Measurements from ENCODE around the gene CFAP300. TPM values are rescaled to one million over a fixed set of nuclear protein-coding genes. Genes with fewer than 3 reads are reported as not detected.

Gene CFAP300
- 1 to 10 TPM in 1 of 2 donors, under 1 TPM in 1; 0.74 to 2.2 TPM for total RNA-seq
- long read RNA-seq, partial matches to known transcripts, result 0 of 2 reads
- long read RNA-seq, other reads (novel, unspliced or antisense), result 1 of 2 reads

- ATAC-seq, result peak; percentile 94 to 95
- peak; percentile 95 for DNase-seq
- intact Hi-C loops (cut with DNase I), result no loop called here
Measured at GRCh38 chr11:102047305-102047924, at the start of gene CFAP300. CFAP300 (plus strand) TSS chr11:102047437; CDS start chr11:102047471, 34 bp downstream.

DNA sequence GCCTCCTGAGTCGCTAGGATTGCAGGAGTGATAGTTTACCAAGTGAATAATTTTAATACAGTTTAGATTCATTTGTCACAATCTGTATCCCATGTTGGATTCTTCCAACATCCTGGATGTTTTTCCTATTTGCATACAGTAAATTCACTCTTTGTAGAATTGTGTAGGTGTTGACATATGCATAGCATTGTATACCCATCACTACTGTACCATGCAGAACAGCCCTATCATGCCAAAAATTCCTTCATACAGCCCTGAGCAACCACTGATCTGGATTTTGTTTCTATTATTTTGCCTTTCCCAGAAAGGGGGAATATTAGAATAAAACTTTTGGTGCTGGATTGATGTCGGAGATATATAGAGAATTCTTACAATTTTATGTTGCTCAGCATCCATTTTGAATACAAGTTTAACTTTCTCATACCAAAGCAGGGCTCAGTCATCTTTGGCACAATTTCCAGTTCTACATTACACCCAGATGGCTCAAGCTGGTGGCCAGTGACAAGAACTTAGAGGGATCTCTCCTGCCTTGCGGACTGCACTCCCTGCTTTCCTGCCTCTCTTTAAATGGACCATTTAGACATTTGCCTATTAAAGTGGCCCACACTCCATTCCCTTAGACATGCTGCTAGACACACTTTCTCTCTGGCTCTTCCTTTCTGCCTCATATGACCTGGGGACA is 45.4 kb upstream of the CFAP300 start:
- no peak for ATAC-seq
- intact Hi-C loops (cut with DNase I), result loop anchor here in 1 of 2 donors (10.0 kb wide), 1 partner anchor 547 kb away; no protein-coding TSS in a partner anchor
- DNase-seq, result no peak

GRCh38 chr11:102004220-102004619 is 43.0 kb upstream of the CFAP300 start:
- intact Hi-C loops (cut with DNase I), result loop anchor here in 1 of 2 donors (10.0 kb wide), 1 partner anchor 549 kb away; no protein-coding TSS in a partner anchor
- no peak for ATAC-seq
- no peak for DNase-seq

GRCh38 chr11:102005306-102005705 is 41.9 kb upstream of the CFAP300 start:
- ATAC-seq, result no peak
- no peak for DNase-seq
- intact Hi-C loops (cut with DNase I), result loop anchor here (5.0 to 10.0 kb wide), 2 partner anchors 143 to 551 kb away; no protein-coding TSS in a partner anchor

DNA sequence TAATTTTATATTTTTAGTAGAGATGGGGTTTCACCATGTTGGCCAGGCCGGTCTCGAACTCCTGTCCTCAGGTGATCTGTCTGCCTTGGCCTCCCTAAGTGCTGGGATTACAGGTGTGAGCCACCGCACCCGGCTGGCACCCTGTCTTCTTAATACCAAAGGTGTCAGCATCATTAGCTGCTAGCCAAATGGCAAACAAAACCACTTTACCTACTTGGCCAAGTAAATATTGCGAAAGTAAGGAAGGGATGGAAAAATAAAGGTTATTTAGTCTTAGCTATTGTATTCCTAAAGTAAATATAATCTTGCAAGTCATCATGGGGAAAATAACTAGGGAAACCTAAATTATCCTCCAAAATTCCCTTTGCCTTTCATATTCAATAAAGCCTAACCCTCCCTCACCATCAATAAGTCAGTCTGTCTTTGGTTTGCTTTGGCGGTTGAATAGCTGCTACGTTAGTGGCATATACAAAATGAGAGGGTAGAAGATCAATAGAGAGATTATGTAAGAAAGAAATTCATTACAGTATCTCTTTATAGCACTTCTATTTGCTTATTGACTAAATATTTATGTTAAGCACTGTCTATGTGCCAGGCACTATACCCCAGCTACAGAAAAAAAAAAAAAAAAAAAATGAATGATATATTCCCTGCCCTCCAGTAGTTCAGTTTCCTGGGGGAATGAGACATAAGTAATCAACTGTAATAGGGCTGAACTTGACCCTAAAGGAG is 40.2 kb upstream of the CFAP300 start:
- no peak for ATAC-seq
- no peak for DNase-seq
- intact Hi-C loops (cut with DNase I), result loop anchor here (2.0 to 10.0 kb wide), 3 partner anchors 145 to 552 kb away; no protein-coding TSS in a partner anchor

- intact Hi-C loops (cut with DNase I), result loop anchor here (2.0 to 10.0 kb wide), 3 partner anchors 146 to 553 kb away; no protein-coding TSS in a partner anchor
- ATAC-seq, result peak; percentile 41 to 49
- DNase-seq, result no peak
Measured at GRCh38 chr11:102007567-102008437, 39.4 kb upstream of the CFAP300 start.

DNA sequence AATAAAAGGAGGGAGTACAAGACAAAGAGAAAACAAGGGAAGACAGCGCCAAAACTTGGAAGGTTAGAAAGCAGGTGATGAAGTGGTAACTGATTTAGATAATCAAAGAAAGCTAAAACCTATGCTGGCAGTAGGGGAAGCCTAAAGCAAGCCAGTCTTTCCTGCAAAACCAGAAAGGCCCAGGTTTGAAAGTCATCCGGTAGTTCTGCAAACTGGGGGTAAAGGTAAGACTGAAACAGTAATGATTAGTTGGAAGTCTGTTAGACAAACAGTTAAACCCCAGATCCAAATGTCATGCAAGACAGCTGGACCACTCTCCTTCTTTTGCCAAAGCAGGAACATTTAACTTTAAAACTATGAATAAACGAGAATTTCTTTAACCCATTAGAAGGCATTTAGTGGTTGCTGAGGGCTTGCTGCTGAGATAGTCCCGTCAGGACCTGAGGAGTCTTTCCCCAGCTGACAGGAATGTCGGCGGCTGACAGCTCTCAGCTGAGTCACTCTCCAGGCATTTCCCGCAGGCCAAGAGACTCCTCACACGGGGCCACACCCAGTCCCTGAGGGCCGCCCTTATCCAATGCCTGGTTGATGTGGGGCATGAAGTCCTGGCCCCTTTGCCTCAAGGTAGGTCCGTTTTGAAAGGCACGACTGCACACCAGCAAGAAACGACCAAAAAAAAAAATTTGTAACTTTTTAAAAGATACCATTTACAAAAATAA is 36.3 kb upstream of the CFAP300 start:
- DNase-seq, result peak; percentile 87
- intact Hi-C loops (cut with DNase I), result no loop called here
- peak; percentile 72 to 99 for ATAC-seq

DNA sequence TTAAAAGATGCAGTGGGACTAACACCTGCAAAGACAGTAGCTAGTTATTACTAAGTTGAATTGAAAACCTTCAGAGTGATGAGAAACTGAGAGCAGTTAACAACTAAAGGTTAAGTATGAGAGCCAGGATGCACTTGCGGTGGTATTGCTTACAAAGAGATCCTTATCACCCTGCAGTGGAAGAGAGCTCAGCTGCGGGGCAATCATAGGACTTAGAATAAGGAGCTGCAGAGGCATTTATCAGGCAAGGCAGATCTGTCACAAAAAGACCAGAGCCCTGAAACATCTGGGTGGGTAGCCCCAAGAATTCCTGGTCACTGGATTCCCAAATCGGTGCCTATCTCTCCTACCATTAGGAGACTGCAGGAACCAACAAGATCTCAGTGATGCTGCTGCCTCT is 34.3 kb upstream of the CFAP300 start:
- intact Hi-C loops (cut with DNase I), result no loop called here
- no peak for DNase-seq
- no peak for ATAC-seq

- intact Hi-C loops (cut with DNase I), result no loop called here
- ATAC-seq, result no peak
- no peak for DNase-seq
Measured at GRCh38 chr11:102014756-102015155, 32.5 kb upstream of the CFAP300 start.

DNA sequence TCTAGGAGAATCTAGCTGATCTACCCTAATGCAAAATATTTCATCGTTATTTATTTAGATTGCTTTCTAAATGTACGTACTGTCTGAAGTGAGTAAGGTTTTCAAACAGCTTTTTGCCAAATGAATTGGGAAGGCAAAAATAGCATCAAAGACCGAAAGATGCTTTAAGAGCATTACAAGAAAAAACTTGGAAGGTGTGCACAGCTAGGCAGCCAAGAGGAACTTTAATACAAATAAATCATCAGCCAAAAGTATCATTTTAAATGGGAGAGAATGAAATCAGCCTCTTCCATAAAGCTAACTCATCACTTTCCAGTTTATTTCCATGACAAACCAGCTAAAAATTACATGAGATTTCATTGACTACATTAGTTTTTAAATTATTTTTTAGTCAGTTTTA is 30.2 kb upstream of the CFAP300 start:
- ATAC-seq, result peak in 1 of 2 donors; percentile 37

GRCh38 chr11:102026217-102026616 is 21.0 kb upstream of the CFAP300 start:
- DNase-seq, result no peak
- intact Hi-C loops (cut with DNase I), result no loop called here
- ATAC-seq, result no peak

More for the DNA sequence above, 30.2 kb upstream of the CFAP300 start:
- intact Hi-C loops (cut with DNase I), result no loop called here
- no peak for DNase-seq

DNA sequence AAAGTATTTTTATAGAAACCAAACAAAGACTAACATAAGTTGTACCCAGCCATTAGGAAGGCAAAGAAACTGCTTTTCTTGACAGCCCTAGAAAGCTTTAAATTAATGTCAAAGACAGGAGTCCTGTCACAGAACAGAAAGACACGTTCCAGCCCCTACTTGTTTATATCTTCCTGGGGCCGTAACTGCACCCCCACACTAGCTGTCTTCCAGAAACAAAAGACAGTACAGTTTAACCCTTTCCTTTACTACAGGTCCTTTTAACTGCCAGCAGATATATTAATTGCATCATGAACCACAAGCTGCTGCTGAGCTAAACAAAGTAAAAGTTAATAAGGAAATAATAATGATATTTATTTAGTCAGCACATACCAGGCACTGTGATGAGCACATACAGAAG is 20.3 kb upstream of the CFAP300 start:
- ATAC-seq (no peak), DNase-seq (no peak)
- intact Hi-C loops (cut with DNase I), result no loop called here

DNA sequence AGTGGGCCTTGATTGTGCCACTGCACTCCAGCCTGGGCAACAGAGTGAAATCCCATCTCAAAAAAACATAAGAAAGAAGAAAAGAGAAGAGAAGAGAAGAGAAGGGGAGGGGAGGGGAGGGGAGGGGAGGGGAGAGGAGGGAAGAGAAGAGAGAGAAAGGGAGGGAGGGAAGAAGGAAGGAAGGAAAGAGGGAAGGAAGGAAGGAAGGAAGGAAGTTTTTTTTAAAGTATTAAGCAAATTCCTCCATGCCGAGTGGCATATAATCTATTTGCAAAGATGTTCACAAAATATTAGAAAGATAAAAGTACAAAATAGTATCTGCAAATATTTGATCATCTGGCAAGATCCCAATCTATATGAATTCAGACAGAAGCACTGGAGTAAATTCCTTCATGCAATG is 10.5 kb upstream of the CFAP300 start:
- DNase-seq (no peak), ATAC-seq (no peak)
- intact Hi-C loops (cut with DNase I), result no loop called here

GRCh38 chr11:102046841-102047240 is 396 bp upstream of the CFAP300 start:
- ATAC-seq (peak in 1 of 2 donors; percentile 53), DNase-seq (no peak)
- intact Hi-C loops (cut with DNase I), result no loop called here

GRCh38 chr11:102050927-102051575 is 3.8 kb downstream of the CFAP300 start:
- DNase-seq, result no peak
- intact Hi-C loops (cut with DNase I), result no loop called here
- ATAC-seq, result no peak

- intact Hi-C loops (cut with DNase I), result loop anchor here in 1 of 2 donors (5.0 kb wide), 1 partner anchor 206 kb away; no protein-coding TSS in a partner anchor
- DNase-seq (no peak), ATAC-seq (peak in 1 of 2 donors; percentile 49)
Measured at GRCh38 chr11:102061276-102061675, 14.0 kb downstream of the CFAP300 start.

- intact Hi-C loops (cut with DNase I), result loop anchor here in 1 of 2 donors (5.0 kb wide), 1 partner anchor 205 kb away; no protein-coding TSS in a partner anchor
- ATAC-seq (no peak), DNase-seq (no peak)
Measured at GRCh38 chr11:102062106-102062505, 14.9 kb downstream of the CFAP300 start.
